ENCODE data around the gene MCTP1.
A peak's percentile ranks its signal among the peaks of the same experiment; 100 is the strongest.
"Not testable (repeated sequence)": the region's sequence is repeated elsewhere in the genome, so short reads cannot be mapped to it uniquely, and the experiment has no call there.

The MCTP1 gene

DNA sequence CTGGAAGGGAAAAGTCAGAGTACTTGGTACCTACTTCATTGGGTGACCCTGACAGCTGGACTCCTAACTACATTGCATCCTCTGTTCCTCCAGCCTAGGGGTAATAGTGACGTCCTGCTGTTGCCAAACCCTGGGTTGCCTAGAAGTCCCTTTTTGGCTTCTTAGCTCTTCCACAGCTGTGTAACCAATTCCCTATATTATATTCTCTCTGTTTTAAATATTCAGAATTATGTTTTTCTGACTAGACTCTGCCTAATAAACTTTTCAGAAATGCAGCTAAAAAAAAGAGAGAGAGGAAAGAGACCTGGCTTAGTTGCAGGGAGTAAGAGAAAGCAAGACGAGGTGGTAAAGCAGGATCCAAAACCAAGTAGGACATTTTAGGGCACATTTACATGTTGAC, 28.4 kb downstream of the MCTP1 start:
- DNase-seq (ENCODE audit: insufficient read length, low spot score) (no peak), FAIRE-seq (no peak)

GRCh38 chr5:95252801-95253200, 32.1 kb downstream of the MCTP1 start:
- no peak for FAIRE-seq
- no peak for DNase-seq (ENCODE audit: insufficient read length, low spot score)

DNA sequence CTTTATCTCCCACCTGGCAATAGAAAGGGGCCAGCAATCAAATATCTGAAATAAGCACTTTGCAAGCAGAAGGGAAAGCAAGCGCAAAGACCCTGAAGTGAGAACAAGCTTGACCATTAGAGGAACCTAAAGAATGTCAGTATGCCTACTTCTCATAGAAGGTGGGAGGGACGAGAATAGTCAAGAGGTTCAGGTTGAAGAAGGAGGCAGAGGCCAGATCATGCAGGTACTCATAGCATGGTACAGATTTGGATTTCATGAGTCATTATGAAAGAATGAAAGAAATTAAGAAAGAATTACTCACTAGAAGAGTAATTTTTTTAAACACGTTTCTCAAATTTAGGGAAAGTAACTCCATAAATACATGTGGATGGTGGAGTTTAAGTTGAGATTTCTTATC, 33.7 kb downstream of the MCTP1 start:
- DNase-seq (ENCODE audit: insufficient read length, low spot score), result no peak
- FAIRE-seq, result no peak

DNA sequence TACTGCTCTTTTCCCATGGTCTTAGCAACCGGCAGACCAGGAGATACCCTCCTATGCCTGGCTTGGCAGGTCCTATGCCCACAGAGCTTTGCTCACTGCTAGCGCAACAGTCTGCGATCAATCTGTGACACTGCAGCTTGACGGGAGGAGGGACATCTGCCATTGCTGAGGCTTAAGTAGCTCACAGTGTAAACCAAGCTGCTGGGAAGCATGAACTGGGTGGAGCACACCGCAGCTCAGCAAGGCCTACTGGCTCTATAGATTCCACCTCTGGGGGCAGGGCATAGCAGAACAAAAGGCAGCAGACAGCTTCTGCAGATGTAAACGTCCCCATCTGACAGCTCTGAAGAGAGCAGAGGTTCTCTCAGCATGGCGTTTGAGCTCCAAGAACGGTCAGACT, 40.4 kb downstream of the MCTP1 start:
- DNase-seq (ENCODE audit: insufficient read length, low spot score), result no peak
- FAIRE-seq, result no peak

GRCh38 chr5:95241635-95242034, 43.3 kb downstream of the MCTP1 start:
- DNase-seq (ENCODE audit: insufficient read length, low spot score), result no peak
- FAIRE-seq, result no peak

DNA sequence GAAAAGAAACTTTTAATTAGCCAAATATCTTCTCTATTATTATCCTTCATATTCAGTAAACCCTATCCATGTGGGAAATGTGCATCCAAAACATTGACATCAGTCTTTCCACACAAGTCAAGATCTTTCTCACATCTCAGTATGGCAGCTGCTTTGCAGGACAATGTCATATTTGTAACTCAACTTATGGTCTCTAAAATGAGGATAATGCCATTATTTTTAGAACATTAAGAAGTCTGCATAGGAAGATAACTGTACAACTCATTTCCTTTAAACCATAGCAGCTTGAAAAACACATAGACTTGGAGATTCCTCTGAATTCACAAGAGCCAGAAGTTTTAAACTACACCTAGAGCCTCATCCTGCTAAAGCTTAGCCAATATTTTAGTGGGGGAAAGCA, 43.7 kb downstream of the MCTP1 start:
- no peak for FAIRE-seq
- no peak for DNase-seq (ENCODE audit: insufficient read length, low spot score)

- FAIRE-seq (no peak), DNase-seq (ENCODE audit: insufficient read length, low spot score) (peak; percentile 5)
These were observed 46.2 kb downstream of the MCTP1 start for GRCh38 chr5:95238560-95239325.

GRCh38 chr5:95237324-95237723, 47.6 kb downstream of the MCTP1 start:
- FAIRE-seq (no peak), DNase-seq (ENCODE audit: insufficient read length, low spot score) (no peak)

DNA sequence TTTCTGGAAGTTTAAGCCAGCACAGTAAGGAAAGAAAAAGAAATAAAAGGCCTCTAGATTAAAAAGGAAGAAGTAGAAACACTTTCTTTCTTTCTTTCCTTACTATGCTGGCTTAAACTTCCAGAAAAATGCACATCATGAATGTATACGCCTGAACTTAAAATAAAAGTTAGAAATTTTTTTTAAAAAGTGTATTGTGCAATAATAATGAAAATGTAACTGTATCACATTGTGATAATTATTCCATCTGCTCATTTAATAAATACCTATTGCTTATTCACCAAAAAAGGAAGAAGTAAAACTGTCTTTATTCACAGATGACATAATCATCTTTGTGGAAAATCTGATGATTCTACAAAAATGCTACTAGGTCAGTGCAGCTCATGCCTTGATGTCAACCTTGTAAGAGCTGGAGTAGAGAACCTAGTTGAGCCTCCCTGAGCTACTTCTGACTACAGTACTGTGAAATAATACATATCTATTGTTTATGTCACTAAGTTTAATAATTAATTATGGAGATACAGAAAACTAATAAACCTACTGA, 49.4 kb downstream of the MCTP1 start:
- FAIRE-seq, result no peak
- DNase-seq (ENCODE audit: insufficient read length, low spot score), result no peak

DNA sequence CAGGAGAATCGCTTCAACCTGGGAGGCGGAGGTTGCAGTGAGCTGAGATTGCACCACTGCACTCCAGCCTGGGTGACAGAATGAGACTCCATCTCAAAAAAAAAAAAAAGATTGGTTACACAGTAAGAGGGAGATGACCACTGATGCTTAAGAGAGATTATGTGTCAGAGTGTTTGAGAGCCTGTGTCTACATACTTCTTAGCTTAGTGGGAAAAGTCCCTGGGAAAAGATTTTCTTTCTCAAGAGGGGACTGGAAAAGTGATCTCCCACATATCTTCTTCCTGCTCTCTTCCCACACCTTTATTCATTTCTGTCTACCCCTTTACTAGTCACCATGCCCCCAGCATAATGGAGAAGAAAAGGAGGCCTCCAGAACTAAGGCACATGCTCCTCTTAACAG, 55.2 kb downstream of the MCTP1 start:
- FAIRE-seq (no peak), DNase-seq (ENCODE audit: insufficient read length, low spot score) (no peak)

DNA sequence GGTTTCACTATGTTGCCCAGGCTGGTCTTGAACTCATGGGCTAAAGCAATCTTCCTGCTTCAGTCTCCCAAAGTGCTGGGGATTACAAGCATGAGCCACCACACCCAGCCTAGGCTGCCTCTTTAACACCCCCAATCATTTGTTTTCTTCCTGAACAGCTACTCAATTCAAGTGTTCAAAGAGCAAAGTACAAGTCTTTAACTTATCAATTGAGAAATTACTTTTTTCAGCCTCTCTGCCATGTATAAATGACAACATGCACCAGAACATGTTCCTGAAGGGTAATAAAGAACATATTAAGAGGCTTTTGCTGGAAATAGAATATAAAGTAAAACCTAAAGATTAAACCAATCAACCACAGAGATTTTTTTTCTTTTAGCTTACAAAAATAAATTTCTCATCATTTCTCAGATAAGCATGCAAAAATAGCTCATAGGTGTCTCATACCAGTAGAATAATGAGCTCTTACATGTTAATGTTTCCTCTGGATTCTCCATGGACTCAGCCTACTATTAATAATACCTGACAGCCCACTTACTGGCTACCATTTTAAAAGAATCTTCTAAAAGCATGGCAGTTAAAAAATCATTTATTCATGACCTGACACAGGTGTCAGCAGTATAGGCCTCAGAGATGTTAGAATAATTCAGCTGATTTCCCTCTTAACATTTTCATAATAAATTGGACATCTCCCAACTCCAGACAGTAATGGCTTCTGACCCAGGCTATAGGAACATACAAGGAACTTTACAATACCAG, 60.0 kb downstream of the MCTP1 start:
- FAIRE-seq (no peak), DNase-seq (ENCODE audit: insufficient read length, low spot score) (no peak)

GRCh38 chr5:95223566-95224258, 61.2 kb downstream of the MCTP1 start:
- FAIRE-seq (no peak), DNase-seq (ENCODE audit: insufficient read length, low spot score) (no peak)

DNA sequence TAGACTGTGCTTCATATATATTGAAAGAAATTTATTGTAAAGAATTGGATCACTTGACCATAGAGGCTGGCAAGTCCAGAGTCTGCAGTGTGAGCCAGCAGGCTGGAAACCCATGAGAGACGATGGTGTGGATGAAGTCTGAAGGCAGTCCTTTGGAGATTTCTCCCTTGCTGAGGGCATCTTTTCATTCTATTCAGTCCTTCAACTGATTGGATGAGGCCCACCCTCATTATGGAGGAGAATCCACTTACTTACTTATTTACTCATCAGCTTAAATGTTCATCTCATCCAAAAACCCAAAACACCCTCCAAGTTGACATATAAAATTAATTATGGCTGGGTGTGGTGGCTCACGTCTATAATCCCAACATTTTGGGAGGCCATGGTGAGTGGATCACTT, 62.1 kb downstream of the MCTP1 start:
- no peak for DNase-seq (ENCODE audit: insufficient read length, low spot score)
- no peak for FAIRE-seq

- DNase-seq (ENCODE audit: insufficient read length, low spot score), result no peak
- no peak for FAIRE-seq
These were observed 63.7 kb downstream of the MCTP1 start for GRCh38 chr5:95221234-95221633.

- FAIRE-seq (no peak), DNase-seq (ENCODE audit: insufficient read length, low spot score) (no peak)
These were observed 64.5 kb downstream of the MCTP1 start for GRCh38 chr5:95220381-95220780.

- DNase-seq (ENCODE audit: insufficient read length, low spot score), result no peak
- no peak for FAIRE-seq
These were observed 65.5 kb downstream of the MCTP1 start for GRCh38 chr5:95219411-95219810.

DNA sequence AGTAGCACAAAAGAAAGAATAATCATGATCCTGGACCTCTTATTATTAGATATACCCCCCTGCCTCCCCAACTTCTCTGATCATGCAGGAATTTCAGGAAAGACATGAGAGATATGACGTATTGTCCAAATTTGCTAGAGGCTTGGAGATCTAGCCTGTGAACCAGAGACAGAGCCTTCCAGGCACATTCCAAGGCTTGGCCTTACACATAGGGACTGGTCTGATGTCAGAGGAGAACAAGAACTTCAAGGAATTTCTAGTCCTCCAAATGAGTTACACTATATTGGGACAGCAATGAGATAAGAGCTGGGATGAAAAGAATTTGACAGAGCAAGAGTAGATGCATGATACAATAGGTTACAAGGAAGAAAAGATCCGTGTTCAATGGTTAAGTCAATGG, 67.0 kb downstream of the MCTP1 start:
- FAIRE-seq (no peak), DNase-seq (ENCODE audit: insufficient read length, low spot score) (no peak)

DNA sequence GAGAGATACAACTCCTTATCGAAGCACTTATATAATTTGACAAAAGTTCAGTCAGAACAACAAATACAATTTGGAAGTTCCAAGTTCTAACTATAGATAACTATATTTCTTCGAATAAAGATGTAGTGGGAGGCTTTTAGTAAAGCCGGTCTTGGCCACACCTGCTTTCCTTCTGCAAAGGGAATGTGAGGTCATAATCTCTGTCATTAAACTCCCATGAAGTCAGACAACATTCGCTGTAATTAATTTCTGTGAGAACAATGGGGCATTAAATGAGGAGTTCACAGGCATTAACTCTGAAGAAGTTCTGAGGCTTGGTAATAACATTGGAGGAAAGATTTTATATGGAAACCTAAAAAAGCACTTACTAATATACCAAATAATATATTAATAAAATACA, 67.5 kb downstream of the MCTP1 start:
- no peak for DNase-seq (ENCODE audit: insufficient read length, low spot score)
- no peak for FAIRE-seq

DNA sequence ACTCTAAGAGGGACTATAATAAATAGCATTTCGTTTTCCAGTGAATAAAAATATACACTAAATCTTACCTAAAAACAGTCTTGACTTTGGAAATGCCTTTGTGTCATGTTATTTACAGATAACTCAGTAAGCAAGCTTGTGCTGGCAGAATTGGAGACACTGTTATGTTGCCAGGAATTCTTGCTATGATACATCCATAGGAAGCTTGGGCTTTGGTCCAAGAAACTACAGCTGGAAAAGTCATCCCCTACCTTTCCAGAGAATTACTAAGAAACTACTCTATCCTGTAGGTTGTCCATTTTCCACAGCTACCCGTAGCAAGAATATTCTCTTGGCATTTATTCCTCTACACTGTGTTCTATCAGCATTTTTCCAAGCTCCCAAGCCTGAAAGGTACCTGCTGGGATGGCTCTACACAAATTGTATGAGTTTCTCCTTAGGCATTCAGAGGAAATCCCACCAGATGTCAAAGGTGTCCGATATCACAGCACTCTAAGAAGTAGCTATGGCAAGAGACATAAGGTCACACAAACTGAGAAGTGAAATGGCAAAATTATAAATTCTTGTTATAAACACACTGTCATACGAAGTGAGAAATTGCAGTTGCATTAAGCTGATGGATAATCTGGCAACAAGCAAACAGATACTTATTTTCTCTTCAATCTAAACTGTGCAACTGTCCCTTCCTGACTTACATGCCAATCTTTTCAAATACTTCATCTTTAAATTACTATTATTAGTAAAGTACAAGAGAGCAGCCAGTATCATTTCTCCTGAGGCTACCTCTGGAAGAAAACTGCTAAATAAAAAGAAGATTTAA, 68.5 kb downstream of the MCTP1 start:
- DNase-seq (ENCODE audit: insufficient read length, low spot score) (no peak), FAIRE-seq (no peak)

- not testable (repeated sequence) for FAIRE-seq; DNase-seq (ENCODE audit: insufficient read length, low spot score)
These were observed 77.1 kb downstream of the MCTP1 start for GRCh38 chr5:95207811-95208210.

DNA sequence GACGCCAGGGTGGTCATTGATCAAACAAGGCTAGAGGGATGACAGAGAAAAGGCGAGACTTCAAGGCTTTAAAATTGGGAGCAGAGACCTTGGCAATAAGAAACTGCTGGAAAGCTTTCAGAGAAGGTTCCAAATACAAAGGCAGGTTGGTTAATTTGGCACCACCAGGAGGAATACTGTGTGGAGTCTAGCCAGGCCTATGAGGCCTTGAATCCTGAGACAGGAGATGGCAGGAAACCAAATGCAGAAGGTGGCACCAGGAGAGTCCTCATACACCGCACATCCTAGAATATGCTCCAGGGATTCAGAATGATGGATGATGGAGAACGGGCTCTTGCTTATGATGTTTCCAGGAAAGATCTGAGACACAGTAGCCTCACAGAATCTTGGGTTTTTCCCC, 90.0 kb downstream of the MCTP1 start:
- DNase-seq (ENCODE audit: insufficient read length, low spot score), result no peak
- FAIRE-seq, result no peak

All from HTR-8/SVneo (cell line).